Thyroid gland (tissue), 4 donors: ENCODE results near the gene EPB41L5. TPM values are rescaled to one million over a fixed set of nuclear protein-coding genes. Genes with fewer than 3 reads are reported as not detected.

Experiments used
- DNase-seq, 2 donors: peaks; one replicate each; pipeline ENCODE4 v3.0.0-alpha.2; 2019
- H3K27ac ChIP-seq, 3 donors: fragments of 200-600 bp; sonication (generic); 1 replicate in 2 of 3; 2 replicates in 1 of 3; pipeline ENCODE4 v1.5.1; 2016 to 2019; ENCODE audit warnings: mild to moderate bottlenecking in 1 of 3, moderate library complexity in 1 of 3
- H3K27me3 ChIP-seq: fragments of 200-600 bp; sonication (generic); one replicate; pipeline ENCODE4 v1.5.1; 2019
- H3K36me3 ChIP-seq, 2 donors: fragments of 200-600 bp; sonication (generic); one replicate each; pipeline ENCODE4 v1.5.1; 2016 to 2019
- H3K4me1 ChIP-seq, 2 donors: fragments of 200-600 bp; sonication (generic); one replicate each; pipeline ENCODE4 v1.5.1; 2017 to 2019
- H3K4me3 ChIP-seq, 3 donors: fragments of 200-600 bp; sonication (generic); replicated peaks in 1 of 3; 1 replicate in 2 of 3; 2 replicates in 1 of 3; pipeline ENCODE4 v1.5.1; 2016; ENCODE audit warnings: mild to moderate bottlenecking in 1 of 3
- H3K9me3 ChIP-seq: fragments of 200-600 bp; sonication (generic); one replicate; pipeline ENCODE4 v1.5.1; 2017
- CTCF ChIP-seq, 6 experiments: fragments of 200-600 bp in 3 of 6; fragments of 450-650 bp in 3 of 6; sonication (generic) in 3 of 6; IDR thresholded peaks; one replicate each; pipeline ENCODE4 v1.5.1; 2016 to 2019; ENCODE audit warnings: antibody characterized with exemption in 6 of 6, mild to moderate bottlenecking in 2 of 6, inconsistent platforms in 1 of 6, moderate library complexity in 1 of 6
- POLR2A ChIP-seq, 2 donors: fragments of 450-650 bp; IDR thresholded peaks; one replicate each; pipeline ENCODE4 v1.6.1; 2017; ENCODE audit warnings: antibody characterized with exemption in 2 of 2, mild to moderate bottlenecking in 2 of 2, moderate library complexity in 1 of 2
- WGBS, 2 donors: methylation state at CpG; one replicate each; pipeline ENCODE4 v1.1.5; 2017; 5-methylcytosine and 5-hydroxymethylcytosine counted together
- intact Hi-C: fragments of 100-400 bp; cut with DNase I; formaldehyde crosslinking; loops from one replicate; pipeline ENCODE4 v1.15.1; 2023
- total RNA-seq, 4 donors: library from RNA; depleted of rRNA; stranded (reverse); fragments of >200 nt; gene quantifications; one replicate each; pipeline ENCODE4 v1.2.3, GENCODE V29; 2016

EPB41L5 gene
- total RNA-seq, 4 donors from 2014 or later = 82.2 to 126 (median 116) TPM

GRCh38 chr2:120032297-120032696 lies 19.4 kb downstream of the EPB41L5 start:
- no peak overlapping the region for H3K27ac ChIP-seq
- no peak for DNase-seq
- H3K4me3 ChIP-seq = no peak overlapping the region
- peaks cover 10% of the 10 kb centered on the region in 2 donors for H3K4me1 ChIP-seq
- H3K27me3 ChIP-seq = no peaks in the 10 kb centered on the region
- H3K36me3 ChIP-seq = no peaks in the 10 kb centered on the region
- 79 to 89% methylated on average over 3 of the region's 3 CpGs for WGBS, 2 donors
- TF ChIP-seq POLR2A (IDR thresholded peaks at IDR 0.05) = no peak
- TF ChIP-seq CTCF (IDR thresholded peaks at IDR 0.05) = no peak
- intact Hi-C loops = no loop called here
- no peaks in the 10 kb centered on the region for H3K9me3 ChIP-seq

GRCh38 chr2:120034027-120034426 lies 21.1 kb downstream of the EPB41L5 start:
- Histone ChIP-seq H3K36me3 (no peaks in the 10 kb centered on the region), H3K4me1 (peaks cover 10 to 14% of the 10 kb centered on the region in 2 donors), H3K27ac (no peak overlapping the region), H3K4me3 (no peak overlapping the region), H3K9me3 (no peaks in the 10 kb centered on the region), H3K27me3 (no peaks in the 10 kb centered on the region)
- intact Hi-C loops = no loop called here
- TF ChIP-seq POLR2A (IDR thresholded peaks at IDR 0.05) = no peak
- no peak for TF ChIP-seq CTCF (IDR thresholded peaks at IDR 0.05)
- DNase-seq = no peak
- 80 to 94% methylated on average over 2 of the region's 2 CpGs for WGBS, 2 donors

GRCh38 chr2:120034621-120035020 lies 21.7 kb downstream of the EPB41L5 start:
- no peaks in the 10 kb centered on the region for H3K27me3 ChIP-seq
- peak in 1 of 2 donors; percentile 49 for DNase-seq
- intact Hi-C loops = no loop called here
- no peak overlapping the region for H3K4me3 ChIP-seq
- TF ChIP-seq POLR2A (IDR thresholded peaks at IDR 0.05) (no peak), CTCF (IDR thresholded peaks at IDR 0.05) (no peak)
- H3K4me1 ChIP-seq = peaks cover 10 to 14% of the 10 kb centered on the region in 2 donors
- no peaks in the 10 kb centered on the region for H3K9me3 ChIP-seq
- H3K36me3 ChIP-seq = no peaks in the 10 kb centered on the region
- 35 to 58% methylated on average over 4 of the region's 4 CpGs for WGBS, 2 donors
- no peak overlapping the region for H3K27ac ChIP-seq

- no peak for DNase-seq
- no peaks in the 10 kb centered on the region for H3K27me3 ChIP-seq
- H3K36me3 ChIP-seq = no peaks in the 10 kb centered on the region
- intact Hi-C loops = no loop called here
- WGBS, 2 donors = 92 to 98% methylated on average over 1 of the region's 1 CpG
- no peak overlapping the region for H3K27ac ChIP-seq
- peaks cover 12 to 14% of the 10 kb centered on the region in 2 donors for H3K4me1 ChIP-seq
- no peaks in the 10 kb centered on the region for H3K9me3 ChIP-seq
- H3K4me3 ChIP-seq = no peak overlapping the region
- TF ChIP-seq CTCF (IDR thresholded peaks at IDR 0.05) = no peak
- TF ChIP-seq POLR2A (IDR thresholded peaks at IDR 0.05) = no peak
These were observed 23.3 kb downstream of the EPB41L5 start for GRCh38 chr2:120036145-120036544.

- Histone ChIP-seq H3K4me3 (no peak overlapping the region), H3K4me1 (peaks cover 27% of the 10 kb centered on the region in 2 donors), H3K27me3 (no peaks in the 10 kb centered on the region), H3K27ac (no peak overlapping the region), H3K9me3 (no peaks in the 10 kb centered on the region), H3K36me3 (no peaks in the 10 kb centered on the region)
- WGBS, 2 donors = 88 to 91% methylated on average over 4 of the region's 4 CpGs
- DNase-seq = no peak
- intact Hi-C loops = no loop called here
- no peak for TF ChIP-seq CTCF (IDR thresholded peaks at IDR 0.05)
- no peak for TF ChIP-seq POLR2A (IDR thresholded peaks at IDR 0.05)
These were observed 25.2 kb downstream of the EPB41L5 start for GRCh38 chr2:120037995-120038541.
